GM12878 (cell line): ENCODE data around the gene TRUB2. TPM values are rescaled to one million over a fixed set of nuclear protein-coding genes. Genes with fewer than 3 reads are reported as not detected.
A peak's percentile ranks its signal among the peaks of the same experiment; 100 is the strongest.

Experiments used
- ASH2L ChIP-seq: fragments of 300-600, 200-600 bp; sonication (generic); IDR thresholded peaks from 2 replicates; pipeline ENCODE4 v1.6.1; 2017; ENCODE audit warnings: low read depth, mild to moderate bottlenecking, borderline replicate concordance
- ATF7 ChIP-seq: fragments of 450-650 bp; IDR thresholded peaks from 2 replicates; pipeline ENCODE4 v1.6.1; 2016; ENCODE audit warnings: low read depth, mild to moderate bottlenecking
- CBFB ChIP-seq: IDR thresholded peaks from 2 replicates; pipeline ENCODE4 v1.6.1; 2016; ENCODE audit warnings: antibody characterized with exemption, low read depth
- CREM ChIP-seq: IDR thresholded peaks from 2 replicates; pipeline ENCODE4 v1.6.1; 2014; ENCODE audit warnings: antibody characterized with exemption, low read depth
- E2F8 ChIP-seq: fragments of 450-650 bp; IDR thresholded peaks from 2 replicates; pipeline ENCODE4 v1.6.1; 2018; ENCODE audit warnings: mild to moderate bottlenecking, low read depth, moderate library complexity; ENCODE audit not compliant: partially characterized antibody
- ELK1 ChIP-seq: IDR thresholded peaks from 2 replicates; pipeline ENCODE4 v1.6.1; 2012; ENCODE audit warnings: low read depth, low read length, improper control_type of control experiment
- ESRRA ChIP-seq: IDR thresholded peaks from 2 replicates; pipeline ENCODE4 v1.6.1; 2012; ENCODE audit warnings: mild to moderate bottlenecking, low read length, improper control_type of control experiment
- HCFC1 ChIP-seq: fragments of 150-350 bp; IDR thresholded peaks from 2 replicates; pipeline ENCODE4 v1.6.1; 2014; ENCODE audit warnings: low read length
- IKZF2 ChIP-seq, 2 experiments: fragments of 450-650 bp; IDR thresholded peaks; 2 replicates each; pipeline ENCODE4 v1.6.1; 2017; ENCODE audit warnings: mild to moderate bottlenecking in 2 of 2, moderate library complexity in 2 of 2
- IRF3 ChIP-seq: fragments of 450-650 bp; IDR thresholded peaks from 2 replicates; pipeline ENCODE4 v1.6.1; 2014; ENCODE audit warnings: mild to moderate bottlenecking
- NKRF ChIP-seq: fragments of 450-650 bp; conservative IDR thresholded peaks from 2 replicates; pipeline ENCODE4 v1.6.1; 2017; ENCODE audit warnings: mild to moderate bottlenecking, moderate library complexity
- NR2C2 ChIP-seq: IDR thresholded peaks from 2 replicates; pipeline ENCODE4 v1.6.1; 2011; ENCODE audit warnings: borderline replicate concordance, low read depth; ENCODE audit not compliant: control insufficient read depth, insufficient read length
- NRF1 ChIP-seq: conservative IDR thresholded peaks from 2 replicates; pipeline ENCODE4 v1.6.1; 2011; ENCODE audit warnings: mild to moderate bottlenecking, low read depth, low read length, improper control_type of control experiment
- RAD21 ChIP-seq: IDR thresholded peaks from 2 replicates; pipeline ENCODE4 v1.6.1; 2011; ENCODE audit warnings: mild to moderate bottlenecking, low read depth, low read length, moderate library complexity; ENCODE audit not compliant: insufficient read depth
- RBBP5 ChIP-seq: fragments of 200-600 bp; sonication (generic); conservative IDR thresholded peaks from 2 replicates; pipeline ENCODE4 v1.6.1; 2016
- SIN3A ChIP-seq: IDR thresholded peaks from 2 replicates; pipeline ENCODE4 v1.6.1; 2012; ENCODE audit warnings: low read depth, low read length, improper control_type of control experiment
- SMARCA5 ChIP-seq: fragments of 450-650 bp; IDR thresholded peaks from 2 replicates; pipeline ENCODE4 v1.6.1; 2017; ENCODE audit warnings: mild to moderate bottlenecking
- SMC3 ChIP-seq: IDR thresholded peaks from 2 replicates; pipeline ENCODE4 v1.6.1; 2011; ENCODE audit warnings: low read length, improper control_type of control experiment, borderline replicate concordance
- SREBF2 ChIP-seq: IDR thresholded peaks from 2 replicates; pipeline ENCODE4 v1.6.1; 2012; ENCODE audit warnings: mild to moderate bottlenecking, low read length
- TARDBP ChIP-seq: IDR thresholded peaks from 2 replicates; pipeline ENCODE4 v1.6.1; 2016; ENCODE audit warnings: borderline replicate concordance
- TCF7 ChIP-seq: IDR thresholded peaks from 2 replicates; pipeline ENCODE4 v1.6.1; 2014; ENCODE audit warnings: antibody characterized with exemption, borderline replicate concordance
- WRNIP1 ChIP-seq: IDR thresholded peaks from 2 replicates; pipeline ENCODE4 v1.6.1; 2011; ENCODE audit warnings: low read depth, low read length, improper control_type of control experiment, borderline replicate concordance
- ZNF207 ChIP-seq: fragments of 450-650 bp; IDR thresholded peaks from 2 replicates; pipeline ENCODE4 v1.6.1; 2014; ENCODE audit warnings: antibody characterized with exemption, mild to moderate bottlenecking, borderline replicate concordance
- ZNF274 ChIP-seq: IDR thresholded peaks from one replicate; pipeline ENCODE4 v1.8.0; 2011; ENCODE audit not compliant: insufficient read length, insufficient read depth
- polyA plus RNA-seq, 11 experiments: library from polyadenylated mRNA; depleted of rRNA in 4 of 11; unstranded in 6 of 11; stranded (reverse) in 5 of 11; fragments of >200 nt; fragmentation: Nextera tagmentation in 4 of 11; fragmentation: Illumina TruSeq in 1 of 11; extraction: Ambion mirVana in 4 of 11; extraction: Trizol in 1 of 11; gene quantifications; 1 replicate in 1 of 11; 2 replicates in 10 of 11; pipeline versions ENCODE4 v1.2.1 to v1.2.3, GENCODE V29; 2011 to 2016; ENCODE audit warnings: inconsistent platforms in 2 of 11, missing spikeins in 2 of 11, low read depth in 1 of 11
- total RNA-seq, 4 experiments: library from RNA; depleted of rRNA in 3 of 4; stranded (reverse); fragments of >200 nt in 3 of 4; fragmentation: Illumina TruSeq in 1 of 4; extraction: Trizol in 1 of 4; gene quantifications; 2 replicates each; pipeline versions ENCODE4 v1.2.1 to v1.2.3, GENCODE V29; 2013 to 2021
- TF ChIP-seq, protein P1 (sequence below): fragments of 450-650 bp; IDR thresholded peaks from 2 replicates; pipeline ENCODE4 v1.6.1; 2017; ENCODE audit warnings: borderline replicate concordance

Gene TRUB2
- total and polyA plus RNA-seq, 10 of the 15 experiments (the other 5 are each of a cell fraction or from before 2014, with no cell fraction given): 2.8 to 70.5 (median 37.2) TPM

DNA sequence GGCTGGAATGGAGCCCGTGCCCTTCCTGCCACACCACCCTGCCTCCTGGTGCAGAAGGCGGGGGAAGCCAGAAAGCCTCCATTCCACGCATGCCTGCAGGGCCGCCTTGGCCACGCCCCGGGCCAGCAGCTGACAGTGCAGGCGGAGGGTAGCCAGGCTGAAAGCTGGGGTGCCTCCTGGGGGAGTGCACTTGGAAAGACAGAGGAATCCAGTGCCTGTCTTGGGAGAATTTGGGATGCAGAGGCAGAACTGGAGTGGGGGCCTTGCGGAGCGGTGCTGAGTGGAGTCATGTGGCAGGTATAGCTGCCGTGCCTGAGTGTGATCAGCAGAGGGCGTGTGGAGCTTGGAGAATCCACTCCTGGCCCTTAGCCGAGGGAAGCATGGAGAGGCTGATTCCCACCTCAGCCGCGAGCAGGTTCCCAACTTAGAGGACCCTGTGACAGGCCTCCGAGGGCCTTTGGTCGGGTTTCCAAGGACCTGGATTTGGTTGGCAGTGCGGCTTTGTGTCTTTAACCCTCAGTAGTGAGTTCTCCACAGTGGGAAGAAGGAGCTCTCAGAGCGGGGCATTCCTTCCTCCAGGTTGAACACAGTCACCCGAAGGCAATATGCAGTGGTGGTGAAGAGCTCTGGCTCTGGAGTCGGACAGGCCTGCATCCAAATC, 39.9 kb upstream of the TRUB2 start (continued):
- TF ChIP-seq, protein P1, sequence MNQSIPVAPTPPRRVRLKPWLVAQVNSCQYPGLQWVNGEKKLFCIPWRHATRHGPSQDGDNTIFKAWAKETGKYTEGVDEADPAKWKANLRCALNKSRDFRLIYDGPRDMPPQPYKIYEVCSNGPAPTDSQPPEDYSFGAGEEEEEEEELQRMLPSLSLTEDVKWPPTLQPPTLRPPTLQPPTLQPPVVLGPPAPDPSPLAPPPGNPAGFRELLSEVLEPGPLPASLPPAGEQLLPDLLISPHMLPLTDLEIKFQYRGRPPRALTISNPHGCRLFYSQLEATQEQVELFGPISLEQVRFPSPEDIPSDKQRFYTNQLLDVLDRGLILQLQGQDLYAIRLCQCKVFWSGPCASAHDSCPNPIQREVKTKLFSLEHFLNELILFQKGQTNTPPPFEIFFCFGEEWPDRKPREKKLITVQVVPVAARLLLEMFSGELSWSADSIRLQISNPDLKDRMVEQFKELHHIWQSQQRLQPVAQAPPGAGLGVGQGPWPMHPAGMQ: no peak
- no peak for TF ChIP-seq ZNF207
- no peak for TF ChIP-seq ATF7
- no peak for TF ChIP-seq NRF1
- TF ChIP-seq NKRF: no peak; the same call in 1 of the 2 replicates
- no peak for TF ChIP-seq HCFC1
- TF ChIP-seq IKZF2 (IDR thresholded peaks at IDR 0.05): peak; percentile 69; a peak in 3 of 4 replicates
- no peak for TF ChIP-seq E2F8
- no peak for TF ChIP-seq IRF3
- TF ChIP-seq RBBP5: no peak
- TF ChIP-seq CREM: no peak
- no peak for TF ChIP-seq NR2C2
- no peak for TF ChIP-seq ESRRA
- no peak for TF ChIP-seq TCF7
- no peak for TF ChIP-seq SIN3A
- peak; percentile 62 for TF ChIP-seq RAD21
- TF ChIP-seq WRNIP1: no peak
- no peak for TF ChIP-seq ZNF274
- no peak for TF ChIP-seq TARDBP
- TF ChIP-seq SMARCA5: peak; percentile 74; the same call in 1 of the 2 replicates
- TF ChIP-seq ELK1: no peak
- no peak for TF ChIP-seq SREBF2
- no peak for TF ChIP-seq ASH2L
- no peak for TF ChIP-seq CBFB
- TF ChIP-seq SMC3: peak; percentile 71
